GM10266 (cell line): ENCODE measurements around the gene KRT15.
A peak's percentile ranks its signal among the peaks of the same experiment; 100 is the strongest.

ENCODE experiments used
- DNase-seq: peaks from one replicate; pipeline ENCODE4 v3.0.0; 2012; ENCODE audit errors: extremely low spot score
- TF ChIP-seq, protein P1 (sequence below): IDR thresholded peaks from 2 replicates; pipeline ENCODE4 v1.5.1; 2012; ENCODE audit warnings: mild to moderate bottlenecking, low read depth; ENCODE audit not compliant: control insufficient read depth, insufficient read depth; ENCODE audit errors: missing control alignments

KRT15 gene

GRCh38 chr17:41556306-41556705 is 37.6 kb upstream of the KRT15 start:
- TF ChIP-seq, protein P1, sequence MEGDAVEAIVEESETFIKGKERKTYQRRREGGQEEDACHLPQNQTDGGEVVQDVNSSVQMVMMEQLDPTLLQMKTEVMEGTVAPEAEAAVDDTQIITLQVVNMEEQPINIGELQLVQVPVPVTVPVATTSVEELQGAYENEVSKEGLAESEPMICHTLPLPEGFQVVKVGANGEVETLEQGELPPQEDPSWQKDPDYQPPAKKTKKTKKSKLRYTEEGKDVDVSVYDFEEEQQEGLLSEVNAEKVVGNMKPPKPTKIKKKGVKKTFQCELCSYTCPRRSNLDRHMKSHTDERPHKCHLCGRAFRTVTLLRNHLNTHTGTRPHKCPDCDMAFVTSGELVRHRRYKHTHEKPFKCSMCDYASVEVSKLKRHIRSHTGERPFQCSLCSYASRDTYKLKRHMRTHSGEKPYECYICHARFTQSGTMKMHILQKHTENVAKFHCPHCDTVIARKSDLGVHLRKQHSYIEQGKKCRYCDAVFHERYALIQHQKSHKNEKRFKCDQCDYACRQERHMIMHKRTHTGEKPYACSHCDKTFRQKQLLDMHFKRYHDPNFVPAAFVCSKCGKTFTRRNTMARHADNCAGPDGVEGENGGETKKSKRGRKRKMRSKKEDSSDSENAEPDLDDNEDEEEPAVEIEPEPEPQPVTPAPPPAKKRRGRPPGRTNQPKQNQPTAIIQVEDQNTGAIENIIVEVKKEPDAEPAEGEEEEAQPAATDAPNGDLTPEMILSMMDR = no peak
- DNase-seq = no peak

DNA sequence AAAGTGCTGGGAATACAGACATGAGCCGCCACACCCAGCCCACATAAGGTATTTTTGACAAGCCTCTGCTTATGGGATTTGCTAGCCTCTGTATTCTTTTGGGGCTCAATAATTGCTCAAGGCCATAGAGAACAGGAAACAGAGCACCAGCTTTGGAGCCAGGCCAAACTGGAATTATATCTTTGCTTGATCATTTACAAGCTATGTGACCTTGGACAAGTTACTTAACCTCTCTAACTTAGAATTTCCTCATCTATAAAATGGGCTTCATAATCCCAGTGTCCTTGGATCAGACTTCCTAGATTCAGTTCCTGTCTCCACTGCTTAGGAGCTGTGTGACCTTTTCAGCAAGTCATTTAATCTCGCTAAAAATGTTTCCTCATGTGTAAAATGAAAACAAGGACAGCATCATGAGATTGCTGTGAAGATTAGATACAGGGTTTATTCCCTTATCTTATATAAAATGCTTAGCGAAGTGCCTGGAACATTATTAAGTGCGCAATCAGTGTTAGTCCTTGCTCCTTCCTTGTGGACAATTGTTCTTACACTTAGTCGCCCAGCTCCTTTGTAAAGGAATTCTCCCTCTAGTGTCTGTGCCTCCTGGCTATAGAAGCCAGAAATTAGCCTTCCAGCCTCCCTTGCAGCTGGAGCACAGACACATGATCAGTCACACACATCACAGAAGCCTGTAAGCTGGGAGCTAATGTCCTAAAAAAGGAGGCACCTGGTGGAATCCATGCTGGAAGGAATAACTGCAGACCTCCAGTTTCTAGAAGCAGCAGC is 36.6 kb upstream of the KRT15 start:
- DNase-seq = no peak
- TF ChIP-seq, protein P1 = no peak

DNA sequence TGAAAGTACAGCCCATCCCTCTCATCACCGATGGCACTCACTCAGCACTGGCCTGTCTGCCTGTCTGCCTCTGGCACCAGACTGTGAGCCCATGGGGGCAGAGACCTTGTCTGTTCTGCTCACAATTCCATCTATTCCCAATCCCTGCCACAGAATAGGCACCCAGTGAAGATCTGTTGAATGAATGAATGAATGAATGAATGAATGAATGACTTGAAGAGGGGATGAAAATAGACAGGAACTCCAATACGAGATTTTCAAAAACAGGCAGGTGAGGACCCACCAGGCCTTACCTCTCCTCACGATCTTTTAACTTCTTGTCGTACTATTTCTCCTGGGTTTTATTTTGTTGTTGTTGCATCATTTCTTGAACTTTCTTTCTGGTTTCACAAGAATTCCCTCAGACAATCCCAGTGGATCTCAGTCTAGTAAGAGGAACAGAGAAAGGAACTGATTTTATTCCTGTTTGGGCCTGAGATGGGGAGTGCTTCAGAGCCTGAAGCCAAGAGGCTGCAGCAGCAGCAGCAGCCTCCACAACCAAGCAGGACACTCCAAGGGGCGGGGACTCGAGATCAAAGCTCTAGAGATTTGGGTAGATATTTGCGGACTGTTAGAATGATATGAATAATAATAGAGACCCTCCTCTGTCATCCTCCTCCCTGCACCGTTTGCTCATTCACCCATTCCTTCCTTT is 35.4 kb upstream of the KRT15 start:
- TF ChIP-seq, protein P1 = no peak
- DNase-seq = no peak

DNA sequence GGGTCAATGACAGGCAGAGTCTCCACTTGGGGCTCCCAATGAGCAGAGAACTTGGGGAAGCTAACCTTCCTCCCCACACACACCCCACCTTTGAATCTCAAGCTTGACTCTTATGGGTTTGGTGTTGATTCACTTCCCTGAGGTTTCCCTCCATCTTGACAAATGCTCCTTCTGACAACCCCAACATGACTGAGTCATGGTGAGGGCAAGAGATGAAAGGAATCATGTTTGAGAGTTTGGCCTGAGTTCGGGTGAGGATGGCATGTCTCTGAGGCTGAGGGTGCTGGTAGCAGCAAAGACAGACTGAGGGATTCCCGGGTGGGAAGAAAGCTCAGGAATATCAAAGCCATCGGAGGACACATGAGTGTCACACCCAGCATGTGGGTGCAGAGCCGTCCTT is 34.5 kb upstream of the KRT15 start:
- TF ChIP-seq, protein P1 = no peak
- DNase-seq = no peak

GRCh38 chr17:41552455-41552854 is 33.8 kb upstream of the KRT15 start:
- no peak for DNase-seq
- TF ChIP-seq, protein P1 = no peak

- no peak for DNase-seq
- TF ChIP-seq, protein P1 = no peak
These were observed 32.7 kb upstream of the KRT15 start for GRCh38 chr17:41551365-41551764.

GRCh38 chr17:41549596-41550039 is 30.9 kb upstream of the KRT15 start:
- TF ChIP-seq, protein P1 = peak; percentile 5
- DNase-seq = no peak
